ENCODE results near the gene ADRA1B. TPM values are rescaled to one million over a fixed set of nuclear protein-coding genes. Genes with fewer than 3 reads are reported as not detected.
A peak's percentile ranks its signal among the peaks of the same experiment; 100 is the strongest.
"Not testable (repeated sequence)": the region's sequence is repeated elsewhere in the genome, so short reads cannot be mapped to it uniquely, and the experiment has no call there.

ADRA1B gene
- polyA plus RNA-seq, 4 donors, result 0.25 to 0.45 (median 0.31) TPM; not detected in 1

- H3K27me3 ChIP-seq (ENCODE audit: control insufficient read depth in 3 of 3, insufficient read depth in 3 of 3, low read length in 3 of 3), result peaks cover 0 to 12% (median 0%) of the 10 kb centered on the region in 3 donors
- no peak for DNase-seq
- no peak overlapping the region for H3K27ac ChIP-seq (ENCODE audit: low read depth in 1 of 3, low read length in 2 of 3)
- no peaks in the 10 kb centered on the region for H3K36me3 ChIP-seq (ENCODE audit: control insufficient read depth in 3 of 3, insufficient read depth in 2 of 3, low read depth in 1 of 3, low read length in 3 of 3)
- no peaks in the 10 kb centered on the region for H3K4me1 ChIP-seq (ENCODE audit: control insufficient read depth in 3 of 3, insufficient read depth in 2 of 3, low read depth in 1 of 3, low read length in 2 of 3)
- 92 to 96% (median 95%) methylated on average over 2 of the region's 2 CpGs for WGBS, 3 donors
- no peak overlapping the region for H3K4me3 ChIP-seq (ENCODE audit: low read depth in 1 of 3, low read length in 3 of 3)
- FAIRE-seq, result no peak
- peaks cover 0 to 17% of the 10 kb centered on the region in 2 donors for H3K9me3 ChIP-seq (ENCODE audit: control insufficient read depth in 2 of 2, insufficient read depth in 1 of 2, low read depth in 1 of 2, low read length in 1 of 2)
Measured at GRCh38 chr5:159993194-159993593, 76.9 kb downstream of the ADRA1B start.

- Histone ChIP-seq H3K4me1 (ENCODE audit: control insufficient read depth in 3 of 3, insufficient read depth in 2 of 3, low read depth in 1 of 3, low read length in 2 of 3) (no peaks in the 10 kb centered on the region), H3K36me3 (ENCODE audit: control insufficient read depth in 3 of 3, insufficient read depth in 2 of 3, low read depth in 1 of 3, low read length in 3 of 3) (no peaks in the 10 kb centered on the region), H3K4me3 (ENCODE audit: low read depth in 1 of 3, low read length in 3 of 3) (no peak overlapping the region), H3K9me3 (ENCODE audit: control insufficient read depth in 2 of 2, insufficient read depth in 1 of 2, low read depth in 1 of 2, low read length in 1 of 2) (peaks cover 0 to 17% of the 10 kb centered on the region in 2 donors), H3K27me3 (ENCODE audit: control insufficient read depth in 3 of 3, insufficient read depth in 3 of 3, low read length in 3 of 3) (peaks cover 0 to 13% (median 0%) of the 10 kb centered on the region in 3 donors), H3K27ac (ENCODE audit: low read depth in 1 of 3, low read length in 2 of 3) (no peak overlapping the region)
- DNase-seq, result no peak
- WGBS, 3 donors, result 68 to 86% (median 78%) methylated on average over 3 of the region's 3 CpGs
- FAIRE-seq, result no peak
Measured at GRCh38 chr5:159995907-159996306, 79.6 kb downstream of the ADRA1B start.

- H3K9me3 ChIP-seq (ENCODE audit: control insufficient read depth in 2 of 2, insufficient read depth in 1 of 2, low read depth in 1 of 2, low read length in 1 of 2), result no peaks in the 10 kb centered on the region
- peaks cover 0 to 9% (median 0%) of the 10 kb centered on the region in 3 donors for H3K27me3 ChIP-seq (ENCODE audit: control insufficient read depth in 3 of 3, insufficient read depth in 3 of 3, low read length in 3 of 3)
- no peak overlapping the region for H3K27ac ChIP-seq (ENCODE audit: low read depth in 1 of 3, low read length in 2 of 3)
- no peaks in the 10 kb centered on the region for H3K4me1 ChIP-seq (ENCODE audit: control insufficient read depth in 3 of 3, insufficient read depth in 2 of 3, low read depth in 1 of 3, low read length in 2 of 3)
- no peaks in the 10 kb centered on the region for H3K36me3 ChIP-seq (ENCODE audit: control insufficient read depth in 3 of 3, insufficient read depth in 2 of 3, low read depth in 1 of 3, low read length in 3 of 3)
- 15 to 37% (median 23%) methylated on average over 3 of the region's 3 CpGs for WGBS, 3 donors
- DNase-seq, result no peak
- FAIRE-seq, result no peak
- no peak overlapping the region for H3K4me3 ChIP-seq (ENCODE audit: low read depth in 1 of 3, low read length in 3 of 3)
Measured at GRCh38 chr5:160001457-160001856, 85.2 kb downstream of the ADRA1B start.

- H3K27me3 ChIP-seq (ENCODE audit: control insufficient read depth in 3 of 3, insufficient read depth in 3 of 3, low read length in 3 of 3), result no peaks in the 10 kb centered on the region
- H3K27ac ChIP-seq (ENCODE audit: low read depth in 1 of 3, low read length in 2 of 3), result no peak overlapping the region
- 52 to 76% (median 62%) methylated on average over 3 of the region's 3 CpGs for WGBS, 3 donors
- DNase-seq (peak in 1 of 2 donors; percentile 62), FAIRE-seq (no peak)
- peaks cover 0 to 16% (median 7%) of the 10 kb centered on the region in 3 donors for H3K4me1 ChIP-seq (ENCODE audit: control insufficient read depth in 3 of 3, insufficient read depth in 2 of 3, low read depth in 1 of 3, low read length in 2 of 3)
- no peaks in the 10 kb centered on the region for H3K9me3 ChIP-seq (ENCODE audit: control insufficient read depth in 2 of 2, insufficient read depth in 1 of 2, low read depth in 1 of 2, low read length in 1 of 2)
- peaks cover 0 to 7% (median 0%) of the 10 kb centered on the region in 3 donors for H3K36me3 ChIP-seq (ENCODE audit: control insufficient read depth in 3 of 3, insufficient read depth in 2 of 3, low read depth in 1 of 3, low read length in 3 of 3)
- H3K4me3 ChIP-seq (ENCODE audit: low read depth in 1 of 3, low read length in 3 of 3), result no peak overlapping the region
Measured at GRCh38 chr5:160007514-160007913, 91.2 kb downstream of the ADRA1B start.

- Histone ChIP-seq H3K4me3 (ENCODE audit: low read depth in 1 of 3, low read length in 3 of 3) (peak overlapping the region in 1 of 3 donors; percentile 85), H3K4me1 (ENCODE audit: control insufficient read depth in 3 of 3, insufficient read depth in 2 of 3, low read depth in 1 of 3, low read length in 2 of 3) (peaks cover 0 to 16% (median 7%) of the 10 kb centered on the region in 3 donors), H3K36me3 (ENCODE audit: control insufficient read depth in 3 of 3, insufficient read depth in 2 of 3, low read depth in 1 of 3, low read length in 3 of 3) (peaks cover 0 to 10% (median 0%) of the 10 kb centered on the region in 3 donors)
- H3K9me3 ChIP-seq (ENCODE audit: control insufficient read depth in 2 of 2, insufficient read depth in 1 of 2, low read depth in 1 of 2, low read length in 1 of 2); DNase-seq; FAIRE-seq; H3K27me3 ChIP-seq (ENCODE audit: control insufficient read depth in 3 of 3, insufficient read depth in 3 of 3, low read length in 3 of 3); H3K27ac ChIP-seq (ENCODE audit: low read depth in 1 of 3, low read length in 2 of 3): not testable (repeated sequence)
- 70 to 83% (median 73%) methylated on average over 14 of the region's 14 CpGs for WGBS, 3 donors
Measured at GRCh38 chr5:160008529-160008876, 92.2 kb downstream of the ADRA1B start.

- Histone ChIP-seq H3K27ac (ENCODE audit: low read depth in 1 of 3, low read length in 2 of 3) (peak within 1 kb of the TSS; percentile 77 to 96 (median 85)), H3K9me3 (ENCODE audit: control insufficient read depth in 2 of 2, insufficient read depth in 1 of 2, low read depth in 1 of 2, low read length in 1 of 2) (no peaks in the 10 kb centered on the region), H3K4me1 (ENCODE audit: control insufficient read depth in 3 of 3, insufficient read depth in 2 of 3, low read depth in 1 of 3, low read length in 2 of 3) (peaks cover 0 to 16% (median 7%) of the 10 kb centered on the region in 3 donors), H3K27me3 (ENCODE audit: control insufficient read depth in 3 of 3, insufficient read depth in 3 of 3, low read length in 3 of 3) (no peaks in the 10 kb centered on the region), H3K36me3 (ENCODE audit: control insufficient read depth in 3 of 3, insufficient read depth in 2 of 3, low read depth in 1 of 3, low read length in 3 of 3) (peaks cover 0 to 13% (median 0%) of the 10 kb centered on the region in 3 donors), H3K4me3 (ENCODE audit: low read depth in 1 of 3, low read length in 3 of 3) (peak within 1 kb of the TSS; percentile 75 to 93 (median 85))
- FAIRE-seq (peak; percentile 92), DNase-seq (peak; percentile 99 to 100)
- WGBS, 3 donors, result 0 to 1% (median 0%) methylated on average over 31 of the region's 31 CpGs
Measured at GRCh38 chr5:160008877-160009590, 92.8 kb downstream of the ADRA1B start, which contains the start of gene TTC1. TTC1 (plus strand) TSS chr5:160009139; CDS start chr5:160010529, 1,390 bp downstream.

- no peak for DNase-seq
Measured at GRCh38 chr5:160009591-160009989, 93.3 kb downstream of the ADRA1B start.

GRCh38 chr5:160011471-160011870 lies 95.2 kb downstream of the ADRA1B start:
- FAIRE-seq, result no peak
- H3K4me1 ChIP-seq (ENCODE audit: control insufficient read depth in 3 of 3, insufficient read depth in 2 of 3, low read depth in 1 of 3, low read length in 2 of 3), result peaks cover 0 to 16% (median 7%) of the 10 kb centered on the region in 3 donors
- no peak overlapping the region for H3K27ac ChIP-seq (ENCODE audit: low read depth in 1 of 3, low read length in 2 of 3)
- DNase-seq, result peak in 1 of 2 donors; percentile 55
- no peaks in the 10 kb centered on the region for H3K9me3 ChIP-seq (ENCODE audit: control insufficient read depth in 2 of 2, insufficient read depth in 1 of 2, low read depth in 1 of 2, low read length in 1 of 2)
- no peaks in the 10 kb centered on the region for H3K27me3 ChIP-seq (ENCODE audit: control insufficient read depth in 3 of 3, insufficient read depth in 3 of 3, low read length in 3 of 3)
- no peak overlapping the region for H3K4me3 ChIP-seq (ENCODE audit: low read depth in 1 of 3, low read length in 3 of 3)
- H3K36me3 ChIP-seq (ENCODE audit: control insufficient read depth in 3 of 3, insufficient read depth in 2 of 3, low read depth in 1 of 3, low read length in 3 of 3), result peaks cover 0 to 28% (median 0%) of the 10 kb centered on the region in 3 donors

More at GRCh38 chr5:160009591-160009989, 93.3 kb downstream of the ADRA1B start:
- peak overlapping the region; percentile 75 to 93 (median 85) for H3K4me3 ChIP-seq (ENCODE audit: low read depth in 1 of 3, low read length in 3 of 3)
- WGBS, 3 donors, result 1 to 2% (median 2%) methylated on average over 11 of the region's 11 CpGs
- no peaks in the 10 kb centered on the region for H3K9me3 ChIP-seq (ENCODE audit: control insufficient read depth in 2 of 2, insufficient read depth in 1 of 2, low read depth in 1 of 2, low read length in 1 of 2)
- H3K27me3 ChIP-seq (ENCODE audit: control insufficient read depth in 3 of 3, insufficient read depth in 3 of 3, low read length in 3 of 3), result no peaks in the 10 kb centered on the region
- H3K27ac ChIP-seq (ENCODE audit: low read depth in 1 of 3, low read length in 2 of 3), result no peak overlapping the region
- no peak for FAIRE-seq
- peaks cover 0 to 16% (median 7%) of the 10 kb centered on the region in 3 donors for H3K4me1 ChIP-seq (ENCODE audit: control insufficient read depth in 3 of 3, insufficient read depth in 2 of 3, low read depth in 1 of 3, low read length in 2 of 3)
- peaks cover 0 to 18% (median 0%) of the 10 kb centered on the region in 3 donors for H3K36me3 ChIP-seq (ENCODE audit: control insufficient read depth in 3 of 3, insufficient read depth in 2 of 3, low read depth in 1 of 3, low read length in 3 of 3)
